ENCODE data around the gene TBC1D3B.
"Not testable (repeated sequence)": the region's sequence is repeated elsewhere in the genome, so short reads cannot be mapped to it uniquely, and the experiment has no call there.

Gene TBC1D3B

DNA sequence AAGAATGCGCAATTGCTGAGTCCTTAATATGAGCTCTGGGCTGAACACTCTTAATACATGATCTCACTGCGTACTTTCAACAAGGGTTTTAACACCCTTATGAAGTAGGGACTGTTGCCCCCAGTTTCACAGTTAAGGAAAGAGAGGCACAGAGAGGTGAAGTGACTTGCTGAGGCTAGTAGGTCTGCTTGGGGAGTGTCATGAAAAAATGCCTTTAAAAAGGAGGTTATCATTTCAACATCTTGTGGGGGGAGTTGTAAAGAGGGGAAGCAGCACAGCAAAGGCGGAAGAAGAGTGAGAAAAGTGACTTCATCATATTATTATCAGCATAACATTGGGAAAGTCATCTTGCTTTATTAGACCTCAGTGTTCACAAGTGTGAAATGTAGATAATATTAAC lies 36.5 kb upstream of the TBC1D3B start:
- Histone ChIP-seq H3K9ac (peak overlapping the region; percentile 3 to 82 (median 73); a peak in 16 of 22 replicates), H3K36me3 (peaks cover 0 to 7% (median 0%) of the 10 kb centered on the region in 11 experiments; a peak in 2 of 22 replicates), H3K27me3 (no peaks in the 10 kb centered on the region), H3K4me2 (peak overlapping the region; percentile 81 to 95 (median 91)), H3K4me3 (peak overlapping the region in 8 of 10 experiments; percentile 19 to 58 (median 44); a peak in 12 of 20 replicates), H3K4me1 (peaks cover 40 to 75% (median 69%) of the 10 kb centered on the region in 10 experiments), H3K27ac (peak overlapping the region; percentile 61 to 92 (median 82); a peak in 21 of 22 replicates), H4K20me1 (no peaks in the 10 kb centered on the region), H3K9me3 (replicated peaks in 1 of 11) (peaks cover 4 to 12% (median 5%) of the 10 kb centered on the region in 11 experiments)
- TF ChIP-seq Cebpa-rat (IDR thresholded peaks at IDR 0.05), result no peak

DNA sequence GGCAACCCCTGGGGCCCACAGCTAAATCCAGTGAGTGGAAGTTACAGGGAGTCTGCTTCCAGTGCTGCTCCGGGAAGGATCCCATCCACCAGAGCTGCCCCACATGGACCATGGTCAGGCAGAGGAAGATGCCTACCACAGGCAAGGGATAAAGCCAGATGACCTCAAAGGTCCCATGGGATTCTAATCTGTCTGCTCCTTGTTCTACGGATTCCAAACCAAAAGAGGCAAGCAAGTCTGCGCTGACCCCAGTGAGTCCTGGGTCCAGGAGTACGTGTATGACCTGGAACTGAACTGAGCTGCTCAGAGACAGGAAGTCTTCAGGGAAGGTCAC lies 35.8 kb upstream of the TBC1D3B start:
- Histone ChIP-seq H4K20me1 (no peaks in the 10 kb centered on the region), H3K27me3 (no peaks in the 10 kb centered on the region), H3K9me3 (replicated peaks in 1 of 11) (peaks cover 0 to 8% (median 0%) of the 10 kb centered on the region in 11 experiments; a peak in 4 of 22 replicates), H3K4me1 (peaks cover 43 to 78% (median 74%) of the 10 kb centered on the region in 10 experiments), H3K36me3 (peaks cover 0 to 7% (median 0%) of the 10 kb centered on the region in 11 experiments; a peak in 2 of 22 replicates), H3K4me3 (peak overlapping the region in 8 of 10 experiments; percentile 37 to 58 (median 50); a peak in 16 of 20 replicates), H3K9ac (peak overlapping the region; percentile 55 to 82 (median 73); a peak in 21 of 22 replicates), H3K27ac (peak overlapping the region; percentile 61 to 92 (median 82); a peak in 21 of 22 replicates), H3K4me2 (peak overlapping the region; percentile 81 to 95 (median 91))
- TF ChIP-seq Cebpa-rat (IDR thresholded peaks at IDR 0.05), result no peak

DNA sequence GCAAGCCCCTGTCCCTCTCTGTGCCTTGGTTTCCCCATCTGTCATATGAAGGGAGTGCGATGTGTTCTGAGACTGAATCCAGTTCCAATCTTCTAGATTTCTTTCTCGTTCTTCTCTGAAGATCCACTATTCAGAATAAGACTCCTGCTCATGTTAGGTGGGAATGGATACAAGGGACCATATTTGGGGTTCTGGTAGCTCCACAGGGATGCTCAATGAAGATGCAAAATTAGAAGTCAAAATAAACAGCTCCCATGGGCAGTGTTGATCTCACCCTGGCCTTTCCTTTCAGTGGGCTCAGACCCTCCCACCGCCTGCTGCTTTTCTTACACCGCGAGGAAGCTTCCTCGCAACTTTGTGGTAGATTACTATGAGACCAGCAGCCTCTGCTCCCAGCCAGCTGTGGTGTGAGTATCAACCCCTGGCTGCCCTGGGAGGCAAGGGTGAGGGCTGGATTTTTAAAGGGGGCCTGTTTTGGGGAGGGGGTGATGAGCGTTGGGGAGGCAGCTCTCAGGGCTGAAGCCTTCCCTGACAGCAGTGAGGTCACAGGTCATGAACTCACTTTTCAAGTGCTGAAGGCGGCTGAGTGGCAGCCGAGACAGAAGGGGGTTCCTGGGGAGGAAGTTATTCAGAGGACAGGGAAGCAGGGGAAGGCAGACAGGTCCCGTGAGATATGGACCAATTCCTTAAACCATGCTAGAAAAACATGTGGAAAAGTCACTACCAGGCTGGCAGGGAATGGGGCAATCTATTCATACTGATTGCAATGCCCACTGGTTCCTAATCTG lies 35.2 kb upstream of the TBC1D3B start:
- H3K4me3 ChIP-seq, result peak overlapping the region; percentile 16 to 58 (median 44); a peak in 18 of 20 replicates
- H3K9ac ChIP-seq, result peak overlapping the region; percentile 55 to 82 (median 73); a peak in 21 of 22 replicates
- peak overlapping the region; percentile 61 to 92 (median 82); a peak in 21 of 22 replicates for H3K27ac ChIP-seq
- H4K20me1 ChIP-seq; H3K36me3 ChIP-seq; H3K9me3 ChIP-seq (replicated peaks in 1 of 11); H3K27me3 ChIP-seq: not testable (repeated sequence)
- peaks cover 49 to 83% (median 80%) of the 10 kb centered on the region in 10 experiments for H3K4me1 ChIP-seq
- H3K4me2 ChIP-seq, result peak overlapping the region; percentile 81 to 95 (median 91)

GRCh38 chr17:36210439-36211211 lies 34.2 kb upstream of the TBC1D3B start, which contains the start of gene CCL4L2:
Gene CCL4L2 (plus strand): TSS chr17:36211063.
- Histone ChIP-seq H3K4me3 (peak within 1 kb of the TSS; percentile 16 to 58 (median 44); a peak in 18 of 20 replicates), H3K27ac (peak within 1 kb of the TSS; percentile 61 to 92 (median 82); a peak in 21 of 22 replicates), H3K4me1 (peaks cover 60 to 86% (median 84%) of the 10 kb centered on the region in 10 experiments), H3K9ac (peak within 1 kb of the TSS; percentile 55 to 82 (median 73); a peak in 21 of 22 replicates), H3K4me2 (peak within 1 kb of the TSS; percentile 81 to 95 (median 93))
- not testable (repeated sequence) for H3K27me3 ChIP-seq; H4K20me1 ChIP-seq; H3K9me3 ChIP-seq (replicated peaks in 1 of 11); H3K36me3 ChIP-seq
- TF ChIP-seq Cebpa-rat (IDR thresholded peaks at IDR 0.05), result peak in 8 of 11 experiments; percentile 61 to 92 (median 71); a peak in 14 of 22 replicates

DNA sequence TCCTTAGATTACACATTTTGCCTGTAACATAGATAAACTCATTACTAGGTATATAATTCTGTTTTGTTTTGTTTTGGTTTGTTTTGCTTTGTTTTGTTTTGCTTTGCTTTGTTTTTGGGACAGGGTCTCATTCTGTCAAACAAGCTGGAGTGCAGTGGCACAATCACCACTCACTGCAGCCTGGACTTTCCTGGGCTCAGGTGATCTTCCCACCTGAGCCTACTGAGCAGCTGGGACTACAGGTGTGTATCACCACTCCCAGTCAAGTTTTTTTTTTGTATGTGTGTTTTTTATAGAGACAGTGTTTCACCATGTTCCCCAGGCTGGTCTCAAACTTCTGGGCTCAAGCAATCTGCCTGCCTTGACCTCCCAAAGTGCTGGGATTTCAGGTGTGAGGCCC lies 33.1 kb upstream of the TBC1D3B start:
- TF ChIP-seq Cebpa-rat (IDR thresholded peaks at IDR 0.05), result no peak
- Histone ChIP-seq H3K4me1 (peaks cover 68 to 86% (median 84%) of the 10 kb centered on the region in 10 experiments), H3K4me3 (no peak overlapping the region), H3K9me3 (replicated peaks in 1 of 11) (no peaks in the 10 kb centered on the region), H4K20me1 (no peaks in the 10 kb centered on the region), H3K27ac (peak overlapping the region; percentile 37 to 92 (median 82); a peak in 21 of 22 replicates), H3K36me3 (peaks cover 0 to 7% (median 0%) of the 10 kb centered on the region in 11 experiments; a peak in 2 of 22 replicates), H3K27me3 (no peaks in the 10 kb centered on the region), H3K4me2 (peak overlapping the region; percentile 68 to 95 (median 93)), H3K9ac (peak overlapping the region in 7 of 11 experiments; percentile 66 to 79 (median 73); a peak in 13 of 22 replicates)

DNA sequence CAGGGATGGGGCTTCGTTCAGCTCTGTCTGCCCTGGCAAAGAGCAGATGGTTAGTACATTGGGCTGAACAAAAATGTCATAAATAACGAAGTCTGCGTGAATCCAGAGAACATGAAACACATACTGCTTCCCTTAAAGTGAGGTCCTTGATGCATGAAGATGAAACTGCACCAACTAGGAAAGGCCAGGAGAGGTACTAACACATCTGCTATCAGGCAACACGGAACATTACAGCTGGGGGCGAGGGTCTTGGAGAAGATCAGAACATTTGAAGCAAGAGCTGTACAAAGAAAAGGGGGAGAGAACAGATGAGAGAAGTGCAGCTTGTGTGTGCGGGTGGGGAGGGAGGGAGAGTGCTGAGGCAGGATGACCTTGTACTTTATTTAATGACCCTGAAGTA lies 30.9 kb upstream of the TBC1D3B start:
- H3K9me3 ChIP-seq (replicated peaks in 1 of 11); H3K36me3 ChIP-seq; H4K20me1 ChIP-seq; H3K4me3 ChIP-seq; H3K27me3 ChIP-seq: not testable (repeated sequence)
- H3K27ac ChIP-seq, result peak overlapping the region in 6 of 11 experiments; percentile 23 to 69 (median 51); a peak in 10 of 22 replicates
- peak overlapping the region in 1 of 11 experiments; percentile 44; a peak in 1 of 22 replicates for H3K9ac ChIP-seq
- H3K4me1 ChIP-seq, result peaks cover 68 to 82% (median 81%) of the 10 kb centered on the region in 10 experiments
- H3K4me2 ChIP-seq, result peak overlapping the region; percentile 48 to 84 (median 70); a peak in 19 of 22 replicates

- Histone ChIP-seq H3K27ac (peak overlapping the region in 6 of 11 experiments; percentile 23 to 69 (median 51); a peak in 10 of 22 replicates), H3K4me2 (peak overlapping the region; percentile 48 to 84 (median 70); a peak in 21 of 22 replicates), H3K9ac (0 out of 22 replicates have a peak overlapping the region, but pooled peaks of 1 of the 11 experiments have one; percentile 33), H3K4me1 (peaks cover 68 to 82% (median 81%) of the 10 kb centered on the region in 10 experiments)
- H3K9me3 ChIP-seq (replicated peaks in 1 of 11); H3K4me3 ChIP-seq; H3K27me3 ChIP-seq; H3K36me3 ChIP-seq; H4K20me1 ChIP-seq: not testable (repeated sequence)
Observed at GRCh38 chr17:36206486-36206821, 30.0 kb upstream of the TBC1D3B start.

DNA sequence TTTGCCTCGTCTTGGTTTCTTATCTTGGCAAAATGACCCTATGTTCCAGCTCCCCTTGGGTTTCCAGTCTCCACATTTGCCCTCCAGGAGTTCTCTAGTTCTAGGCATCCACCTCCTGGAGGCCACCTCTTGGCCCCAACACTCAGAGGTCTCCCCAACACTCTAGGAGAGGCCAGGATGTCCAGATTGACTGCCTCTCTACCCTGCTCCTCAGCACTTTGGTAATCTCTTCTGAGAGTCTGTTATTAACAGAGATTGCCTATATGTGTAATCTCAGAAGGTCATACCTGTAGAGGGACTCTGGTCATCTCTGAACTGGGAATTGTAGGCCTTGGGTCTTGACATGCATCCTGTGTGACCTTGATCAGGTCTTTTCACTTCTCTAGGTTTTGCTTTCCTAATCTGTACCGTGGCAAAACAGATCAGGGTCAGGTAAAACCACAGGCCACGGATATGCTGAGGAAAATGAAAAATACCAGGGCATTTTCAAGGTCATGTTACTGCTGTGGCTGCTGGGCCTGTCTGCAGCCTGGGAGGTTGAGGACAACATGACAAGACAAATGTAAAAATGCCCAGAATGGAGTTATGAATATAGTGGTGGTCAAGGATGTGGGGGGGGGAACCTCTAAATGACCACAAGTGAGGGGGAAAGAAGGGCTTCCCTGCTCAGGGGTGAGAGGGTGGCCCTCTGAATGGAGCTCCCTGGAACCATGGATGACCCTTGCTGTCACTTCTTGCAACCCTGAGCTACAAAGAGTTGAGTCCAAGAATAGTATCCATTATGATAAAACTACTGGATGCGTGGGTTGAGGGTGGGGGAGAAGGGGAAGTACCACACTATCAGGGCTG lies 29.4 kb upstream of the TBC1D3B start:
- H3K9me3 ChIP-seq (replicated peaks in 1 of 11), result no peaks in the 10 kb centered on the region
- H3K9ac ChIP-seq, result no peak overlapping the region
- peak overlapping the region in 4 of 11 experiments; percentile 0 to 69 (median 56); a peak in 10 of 22 replicates for H3K27ac ChIP-seq
- H3K4me1 ChIP-seq, result peaks cover 67 to 82% (median 81%) of the 10 kb centered on the region in 10 experiments
- TF ChIP-seq Cebpa-rat (IDR thresholded peaks at IDR 0.05), result no peak
- no peaks in the 10 kb centered on the region for H4K20me1 ChIP-seq
- H3K4me3 ChIP-seq, result no peak overlapping the region
- H3K27me3 ChIP-seq, result no peaks in the 10 kb centered on the region
- H3K36me3 ChIP-seq, result no peaks in the 10 kb centered on the region
- H3K4me2 ChIP-seq, result peak overlapping the region; percentile 48 to 84 (median 70)

All from BLaER1 treated with 17β-estradiol and CSF1 and Interleukin-3, amounts not matched to agents 10 nM and 100 nM (cell line).